HG03521 (cell line): ENCODE results near the gene ANKRD34A.

Experiments used
- ATAC-seq: cut with Tn5 transposase; IDR thresholded peaks from one replicate; pipeline ENCODE4 v1.9.1; 2021; ENCODE audit warnings: mild to moderate bottlenecking, moderate library complexity; ENCODE audit not compliant: unreplicated experiment

The ANKRD34A gene

GRCh38 chr1:145912128-145912641, 52.2 kb downstream of the ANKRD34A start:
- ATAC-seq, result no peak
